Measurements from ENCODE around the gene BOD1. TPM values are rescaled to one million over a fixed set of nuclear protein-coding genes. Genes with fewer than 3 reads are reported as not detected.

The BOD1 gene
- total RNA-seq, 2 donors from 2014 or later, result 30.2 to 44.7 TPM

DNA sequence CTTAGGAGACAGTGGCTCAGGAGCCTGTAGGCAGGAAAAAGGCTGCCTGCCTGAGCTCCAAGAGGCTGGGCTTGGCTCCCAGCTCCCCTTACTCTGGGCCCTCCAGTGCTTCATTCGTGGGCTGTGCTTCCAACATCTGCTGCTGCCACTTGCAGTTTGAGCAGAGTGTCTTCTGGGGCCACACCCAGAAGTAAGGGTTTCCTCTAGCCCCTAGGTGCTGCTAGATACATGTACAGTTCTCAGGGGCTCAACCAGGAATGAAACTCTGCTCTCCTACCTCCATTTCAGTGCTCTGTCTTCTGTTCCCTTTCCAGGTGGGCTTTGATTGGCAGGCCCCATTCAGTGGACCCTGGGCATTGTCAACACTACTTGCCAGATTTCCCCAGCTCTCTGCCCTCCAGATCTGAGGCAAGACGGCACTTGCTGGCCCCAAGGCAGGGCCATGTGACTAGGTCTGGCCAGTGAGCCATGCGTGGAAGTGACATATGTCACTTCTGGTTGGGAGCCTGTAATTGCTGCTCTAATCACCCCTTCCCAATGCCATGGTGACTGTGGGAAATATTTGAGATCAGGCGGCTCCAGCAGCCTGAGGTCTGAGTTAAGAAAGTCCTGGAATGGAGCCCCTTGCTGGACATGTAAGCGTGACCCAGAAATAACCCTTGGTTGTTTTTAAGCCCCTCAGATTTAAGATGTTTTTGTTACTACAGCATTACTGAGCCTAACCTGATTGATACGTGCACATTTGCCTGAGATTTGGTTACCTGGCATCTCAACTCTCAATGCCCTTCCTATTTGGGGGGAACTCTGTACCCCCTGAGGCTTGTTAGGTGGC lies 9.4 kb upstream of the BOD1 start:
- Histone ChIP-seq H3K27ac (no peak overlapping the region), H3K4me1 (ENCODE audit: control insufficient read depth in 1 of 2, low read depth in 2 of 2) (peaks cover 0 to 4% of the 10 kb centered on the region in 2 donors), H3K9me3 (no peaks in the 10 kb centered on the region), H3K36me3 (no peaks in the 10 kb centered on the region), H3K27me3 (replicated peaks; ENCODE audit: insufficient read depth) (no peaks in the 10 kb centered on the region), H3K4me3 (no peak overlapping the region)
- no peak for DNase-seq (ENCODE audit: low spot score)
- no peak for ATAC-seq (ENCODE audit: insufficient number of reproducible peaks, low FRiP score, low read depth)
- TF ChIP-seq, protein P1, sequence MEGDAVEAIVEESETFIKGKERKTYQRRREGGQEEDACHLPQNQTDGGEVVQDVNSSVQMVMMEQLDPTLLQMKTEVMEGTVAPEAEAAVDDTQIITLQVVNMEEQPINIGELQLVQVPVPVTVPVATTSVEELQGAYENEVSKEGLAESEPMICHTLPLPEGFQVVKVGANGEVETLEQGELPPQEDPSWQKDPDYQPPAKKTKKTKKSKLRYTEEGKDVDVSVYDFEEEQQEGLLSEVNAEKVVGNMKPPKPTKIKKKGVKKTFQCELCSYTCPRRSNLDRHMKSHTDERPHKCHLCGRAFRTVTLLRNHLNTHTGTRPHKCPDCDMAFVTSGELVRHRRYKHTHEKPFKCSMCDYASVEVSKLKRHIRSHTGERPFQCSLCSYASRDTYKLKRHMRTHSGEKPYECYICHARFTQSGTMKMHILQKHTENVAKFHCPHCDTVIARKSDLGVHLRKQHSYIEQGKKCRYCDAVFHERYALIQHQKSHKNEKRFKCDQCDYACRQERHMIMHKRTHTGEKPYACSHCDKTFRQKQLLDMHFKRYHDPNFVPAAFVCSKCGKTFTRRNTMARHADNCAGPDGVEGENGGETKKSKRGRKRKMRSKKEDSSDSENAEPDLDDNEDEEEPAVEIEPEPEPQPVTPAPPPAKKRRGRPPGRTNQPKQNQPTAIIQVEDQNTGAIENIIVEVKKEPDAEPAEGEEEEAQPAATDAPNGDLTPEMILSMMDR (IDR thresholded peaks at IDR 0.05), result no peak

DNA sequence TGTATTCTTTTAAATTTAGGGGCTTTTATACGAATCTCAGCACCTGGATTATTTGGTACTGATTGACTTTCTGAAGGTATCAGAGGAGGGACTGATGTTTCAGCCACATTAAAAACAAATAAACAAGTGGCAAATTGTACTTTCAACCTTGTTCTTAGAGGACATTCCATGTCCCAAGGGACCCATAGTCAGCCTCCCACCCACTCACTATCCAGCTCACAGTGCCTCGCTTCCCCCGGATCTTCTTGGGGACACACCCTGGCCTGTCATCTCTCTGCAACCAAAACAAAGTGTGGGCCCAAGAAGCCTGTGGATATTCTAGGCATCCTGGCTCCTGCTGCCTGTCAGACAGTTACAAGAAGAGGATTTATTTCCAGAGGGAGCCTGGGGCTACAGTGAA lies 8.8 kb upstream of the BOD1 start:
- Histone ChIP-seq H3K27me3 (replicated peaks; ENCODE audit: insufficient read depth) (no peaks in the 10 kb centered on the region), H3K4me3 (no peak overlapping the region), H3K4me1 (ENCODE audit: control insufficient read depth in 1 of 2, low read depth in 2 of 2) (no peaks in the 10 kb centered on the region), H3K9me3 (no peaks in the 10 kb centered on the region), H3K36me3 (no peaks in the 10 kb centered on the region), H3K27ac (no peak overlapping the region)
- TF ChIP-seq, protein P1 (IDR thresholded peaks at IDR 0.05), result no peak
- no peak for ATAC-seq (ENCODE audit: insufficient number of reproducible peaks, low FRiP score, low read depth)
- no peak for DNase-seq (ENCODE audit: low spot score)

DNA sequence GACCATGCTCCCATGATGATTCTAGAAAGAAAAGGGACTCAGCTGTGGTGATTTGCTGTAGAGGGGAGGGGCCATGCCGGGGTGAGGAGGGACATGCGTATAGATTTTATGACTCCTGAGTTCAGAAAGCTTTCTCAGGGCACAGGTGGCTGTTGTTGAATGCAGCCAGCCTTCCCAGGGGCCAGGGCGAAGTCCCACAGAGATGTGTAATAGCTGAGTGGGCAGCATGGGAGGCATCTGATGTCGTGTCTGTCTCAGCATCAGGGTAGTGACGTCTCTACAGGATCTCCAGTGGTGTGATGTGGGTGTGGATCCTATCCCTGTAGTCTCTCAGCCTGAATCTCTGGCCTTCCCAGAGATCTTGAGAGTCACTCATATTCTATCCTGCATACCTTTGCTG lies 7.8 kb upstream of the BOD1 start:
- Histone ChIP-seq H3K4me3 (no peak overlapping the region), H3K27me3 (replicated peaks; ENCODE audit: insufficient read depth) (no peaks in the 10 kb centered on the region), H3K27ac (no peak overlapping the region), H3K9me3 (no peaks in the 10 kb centered on the region), H3K4me1 (ENCODE audit: control insufficient read depth in 1 of 2, low read depth in 2 of 2) (no peaks in the 10 kb centered on the region), H3K36me3 (no peaks in the 10 kb centered on the region)
- DNase-seq (ENCODE audit: low spot score) (no peak), ATAC-seq (ENCODE audit: insufficient number of reproducible peaks, low FRiP score, low read depth) (no peak)
- TF ChIP-seq, protein P1 (IDR thresholded peaks at IDR 0.05), result no peak

DNA sequence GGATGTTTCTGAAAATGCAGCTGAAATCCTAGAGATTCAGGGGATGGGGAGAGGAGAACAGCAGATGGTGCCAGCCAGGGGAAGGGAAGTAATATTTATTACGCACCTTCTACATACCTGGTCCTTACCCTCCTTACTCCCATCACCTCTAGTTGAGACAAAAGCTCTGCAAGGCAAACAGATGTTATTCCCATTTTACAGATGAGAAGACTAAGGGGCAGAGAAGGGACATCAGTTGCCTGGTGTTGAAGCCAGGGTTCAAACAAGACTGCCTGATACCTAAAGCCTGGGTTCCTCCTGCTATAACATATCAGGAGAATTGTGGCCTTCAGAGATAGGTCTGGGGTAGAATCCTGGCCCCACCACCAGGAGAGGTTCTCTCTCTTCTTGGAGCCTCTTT lies 7.3 kb upstream of the BOD1 start:
- DNase-seq (ENCODE audit: low spot score), result no peak

DNA sequence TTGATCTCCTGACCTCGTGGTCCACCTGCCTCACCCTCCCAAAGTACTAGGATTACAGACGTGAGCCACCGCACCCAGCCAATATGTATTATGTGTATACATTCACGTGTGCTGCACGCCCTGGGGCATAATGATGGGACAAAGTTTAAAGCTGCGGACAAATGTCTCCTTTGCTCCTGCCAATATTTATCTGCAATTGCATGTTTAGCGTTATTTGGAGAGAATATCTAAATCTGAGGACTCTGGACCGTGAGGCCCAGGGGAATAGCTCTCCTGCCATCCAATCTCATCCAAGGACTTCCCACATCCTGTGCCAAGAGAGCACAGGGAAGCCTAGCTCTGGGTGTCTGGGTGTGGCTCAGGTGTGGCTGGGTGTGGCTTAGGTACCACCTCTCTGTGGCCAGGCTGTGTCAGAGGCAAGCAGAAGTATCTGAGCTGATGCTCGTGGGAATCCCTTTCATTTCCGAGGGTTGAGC lies 6.9 kb upstream of the BOD1 start:
- TF ChIP-seq, protein P1 (IDR thresholded peaks at IDR 0.05), result no peak
- no peaks in the 10 kb centered on the region for H3K4me1 ChIP-seq (ENCODE audit: control insufficient read depth in 1 of 2, low read depth in 2 of 2)
- H3K9me3 ChIP-seq, result no peaks in the 10 kb centered on the region
- no peak for DNase-seq (ENCODE audit: low spot score)
- ATAC-seq (ENCODE audit: insufficient number of reproducible peaks, low FRiP score, low read depth), result no peak
- no peaks in the 10 kb centered on the region for H3K36me3 ChIP-seq
- no peaks in the 10 kb centered on the region for H3K27me3 ChIP-seq (replicated peaks; ENCODE audit: insufficient read depth)
- no peak overlapping the region for H3K4me3 ChIP-seq
- H3K27ac ChIP-seq, result no peak overlapping the region

More for the DNA sequence above, 7.3 kb upstream of the BOD1 start:
- Histone ChIP-seq H3K27ac (no peak overlapping the region), H3K27me3 (replicated peaks; ENCODE audit: insufficient read depth) (no peaks in the 10 kb centered on the region), H3K4me1 (ENCODE audit: control insufficient read depth in 1 of 2, low read depth in 2 of 2) (no peaks in the 10 kb centered on the region), H3K4me3 (no peak overlapping the region), H3K9me3 (no peaks in the 10 kb centered on the region), H3K36me3 (no peaks in the 10 kb centered on the region)
- TF ChIP-seq, protein P1 (IDR thresholded peaks at IDR 0.05), result no peak
- no peak for ATAC-seq (ENCODE audit: insufficient number of reproducible peaks, low FRiP score, low read depth)

All from thoracic aorta (tissue), 2 donors.